Prostate gland (tissue), 2 donors: ENCODE results near the gene ACE.

ENCODE experiments used
- CTCF ChIP-seq, 4 experiments: fragments of 200-600 bp in 2 of 4; fragments of 450-650 bp in 2 of 4; sonication (generic) in 2 of 4; IDR thresholded peaks; 1 replicate in 3 of 4; 2 replicates in 1 of 4; pipeline ENCODE4 v1.5.1; 2016 to 2019; ENCODE audit warnings: antibody characterized with exemption in 4 of 4, mild to moderate bottlenecking in 2 of 4, moderate library complexity in 2 of 4
- POLR2A ChIP-seq: fragments of 450-650 bp; IDR thresholded peaks from one replicate; pipeline ENCODE4 v1.6.1; 2016; ENCODE audit warnings: antibody characterized with exemption, mild to moderate bottlenecking

DNA sequence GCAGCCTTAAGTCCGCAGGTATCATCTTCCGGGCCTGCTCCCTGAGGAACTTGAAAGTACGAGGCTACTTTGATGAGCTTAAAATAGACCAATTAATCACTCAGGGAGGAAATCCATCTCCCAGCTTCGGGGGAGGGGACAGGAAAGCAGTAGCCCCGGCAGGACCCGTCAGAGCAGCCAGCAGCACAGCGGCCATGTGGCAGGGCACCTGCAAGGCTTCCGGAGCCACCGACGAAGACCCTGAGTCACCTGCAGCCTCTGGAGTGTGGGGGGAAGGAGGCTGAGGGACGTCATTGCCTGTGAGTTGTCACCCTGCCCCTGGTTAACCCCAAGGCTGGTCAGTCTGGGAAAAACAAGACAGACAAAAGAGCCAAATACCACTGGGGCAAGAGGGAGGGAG lies 26.3 kb upstream of the ACE start:
- TF ChIP-seq POLR2A, result no peak
- TF ChIP-seq CTCF (IDR thresholded peaks at IDR 0.05), result no peak
